Common myeloid progenitor, CD34-positive (primary cell): ENCODE measurements around the gene MTCH1.

Source experiments
- CTCF ChIA-PET: fragments of 350-600 bp; sonication (Branson Sonifier 250); formaldehyde crosslinking; loops from one replicate; lab custom pipeline; 2021; ENCODE audit warnings: antibody characterized with exemption; lab: Charles Lee
- POLR2A ChIA-PET: fragments of 350-600 bp; sonication (Branson Sonifier 250); formaldehyde crosslinking; loops from one replicate; lab custom pipeline; 2021; ENCODE audit warnings: antibody characterized with exemption; lab: Charles Lee
- DNase-seq, 3 donors: peaks; one replicate each; pipeline versions ENCODE4 v3.0.0 to v3.0.0-alpha.2; 2013
- H3K27ac ChIP-seq, 2 experiments: 1 replicate in 1 of 2; 2 replicates in 1 of 2; pipeline ENCODE4 v1.7.0; 2013; ENCODE audit warnings: inconsistent platforms in 2 of 2, low read length in 2 of 2, mild to moderate bottlenecking in 2 of 2, low read depth in 1 of 2, moderate library complexity in 1 of 2; ENCODE audit not compliant: severe bottlenecking in 2 of 2, insufficient read depth in 1 of 2, poor library complexity in 1 of 2
- H3K27me3 ChIP-seq, 5 experiments: replicated peaks in 2 of 5; 1 replicate in 3 of 5; 2 replicates in 2 of 5; pipeline versions ENCODE4 v1.6.1 to v1.7.0; 2013; ENCODE audit warnings: low read length in 4 of 5, mild to moderate bottlenecking in 2 of 5, moderate library complexity in 2 of 5, inconsistent platforms in 1 of 5; ENCODE audit not compliant: insufficient read depth in 5 of 5, control insufficient read depth in 4 of 5
- H3K36me3 ChIP-seq, 4 experiments: 1 replicate in 2 of 4; 2 replicates in 2 of 4; pipeline versions ENCODE4 v1.6.1 to v1.7.0; 2013; ENCODE audit warnings: low read length in 3 of 4, control low read depth in 1 of 4, mild to moderate bottlenecking in 1 of 4; ENCODE audit not compliant: control insufficient read depth in 4 of 4, insufficient read depth in 4 of 4
- H3K4me1 ChIP-seq, 4 experiments: 1 replicate in 3 of 4; 2 replicates in 1 of 4; pipeline versions ENCODE4 v1.6.1 to v1.7.1; 2013; ENCODE audit warnings: low read length in 3 of 4, mild to moderate bottlenecking in 3 of 4, control low read depth in 1 of 4, inconsistent platforms in 1 of 4, moderate library complexity in 1 of 4; ENCODE audit not compliant: control insufficient read depth in 4 of 4, insufficient read depth in 4 of 4; ENCODE audit errors: control extremely low read depth in 1 of 4
- H3K4me3 ChIP-seq, 7 experiments: 1 replicate in 4 of 7; 2 replicates in 3 of 7; pipeline versions ENCODE4 v1.5.1 to v1.7.0; 2013; ENCODE audit warnings: mild to moderate bottlenecking in 7 of 7, low read length in 6 of 7, moderate library complexity in 6 of 7, inconsistent platforms in 2 of 7, low read depth in 2 of 7, control low read depth in 1 of 7; ENCODE audit not compliant: insufficient read depth in 4 of 7, control insufficient read depth in 1 of 7; ENCODE audit errors: extremely low read depth in 1 of 7
- H3K9me3 ChIP-seq, 5 experiments: 1 replicate in 4 of 5; 2 replicates in 1 of 5; pipeline versions ENCODE4 v1.6.1 to v1.7.1; 2013; ENCODE audit warnings: low read length in 4 of 5, mild to moderate bottlenecking in 2 of 5, inconsistent platforms in 1 of 5, low read depth in 1 of 5, moderate library complexity in 1 of 5; ENCODE audit not compliant: control insufficient read depth in 4 of 5, insufficient read depth in 2 of 5; ENCODE audit errors: control extremely low read depth in 1 of 5
- WGBS: methylation state at CpG from one replicate; pipeline ENCODE4 v1.1.5; 2013; ENCODE audit not compliant: insufficient coverage; 5-methylcytosine and 5-hydroxymethylcytosine counted together

MTCH1 gene

GRCh38 chr6:36980876-36981619 is 4.9 kb downstream of the MTCH1 start:
- Histone ChIP-seq H3K4me1 (peaks cover 6 to 28% (median 21%) of the 10 kb centered on the region in 4 experiments), H3K4me3 (no peak overlapping the region), H3K27ac (no peak overlapping the region), H3K9me3 (no peaks in the 10 kb centered on the region), H3K36me3 (peaks cover 3 to 49% (median 25%) of the 10 kb centered on the region in 4 experiments), H3K27me3 (no peaks in the 10 kb centered on the region)
- POLR2A ChIA-PET: no interaction called here
- CTCF ChIA-PET: interaction anchor here (0.7 to 4.9 kb wide), 10 partner anchors 8 to 213 kb away, joined by 3 to 45 read pairs (median 7); partner anchors contain the start of genes C6orf89 and FGD2
- DNase-seq: no peak
- 91% methylated on average over 13 of the region's 14 CpGs for WGBS

GRCh38 chr6:36980129-36980528 is 5.9 kb downstream of the MTCH1 start:
- Histone ChIP-seq H3K4me3 (no peak overlapping the region), H3K36me3 (peaks cover 4 to 58% (median 31%) of the 10 kb centered on the region in 4 experiments), H3K27ac (no peak overlapping the region), H3K27me3 (no peaks in the 10 kb centered on the region), H3K4me1 (peaks cover 6 to 25% (median 18%) of the 10 kb centered on the region in 4 experiments), H3K9me3 (no peaks in the 10 kb centered on the region)
- WGBS: 94% methylated on average over 6 of the region's 6 CpGs
- DNase-seq: no peak
- ChIA-PET CTCF (interaction anchor here (0.8 to 4.9 kb wide), 9 partner anchors 9 to 213 kb away, joined by 3 to 45 read pairs (median 10); partner anchors contain the start of genes C6orf89 and FGD2), POLR2A (no interaction called here)

- H3K4me1 ChIP-seq: peaks cover 5 to 17% (median 11%) of the 10 kb centered on the region in 4 experiments
- no peaks in the 10 kb centered on the region for H3K9me3 ChIP-seq
- POLR2A ChIA-PET: no interaction called here
- CTCF ChIA-PET: interaction anchor here (0.7 to 4.9 kb wide), 17 partner anchors 8 to 214 kb away, joined by 3 to 45 read pairs (median 4); partner anchors contain the start of genes C6orf89, FGD2 and PI16
- no peak overlapping the region for H3K4me3 ChIP-seq
- WGBS: 18% methylated on average over 3 of the region's 4 CpGs
- DNase-seq: peak; percentile 42 to 77 (median 72)
- H3K27ac ChIP-seq: no peak overlapping the region
- H3K27me3 ChIP-seq: no peaks in the 10 kb centered on the region
- H3K36me3 ChIP-seq: peaks cover 8 to 66% (median 38%) of the 10 kb centered on the region in 4 experiments
Observed at GRCh38 chr6:36979347-36979742, 6.7 kb downstream of the MTCH1 start.

GRCh38 chr6:36978421-36979346 is 7.3 kb downstream of the MTCH1 start:
- Histone ChIP-seq H3K27ac (peak overlapping the region in 1 of 2 experiments; percentile 21), H3K27me3 (no peaks in the 10 kb centered on the region), H3K4me1 (peaks cover 2 to 10% (median 8%) of the 10 kb centered on the region in 4 experiments), H3K36me3 (peaks cover 8 to 73% (median 42%) of the 10 kb centered on the region in 4 experiments), H3K4me3 (no peak overlapping the region), H3K9me3 (no peaks in the 10 kb centered on the region)
- WGBS: 97% methylated on average over 8 of the region's 11 CpGs
- no peak for DNase-seq
- POLR2A ChIA-PET: no interaction called here
- CTCF ChIA-PET: interaction anchor here (0.7 to 4.9 kb wide), 22 partner anchors 8 to 234 kb away, joined by 3 to 45 read pairs (median 4); partner anchors contain the start of genes C6orf89, FGD2 and PI16

- peak in 2 of 3 donors; percentile 42 to 48 for DNase-seq
- WGBS: 98% methylated on average over 8 of the region's 16 CpGs
- ChIA-PET POLR2A (interaction anchor here (0.6 to 1.0 kb wide), 2 partner anchors 9 to 129 kb away, joined by 3 read pairs; partner anchors contain the start of gene MTCH1), CTCF (interaction anchor here (0.8 to 4.9 kb wide), 10 partner anchors 13 to 235 kb away, joined by 3 to 45 read pairs (median 3); partner anchors contain the start of genes C6orf89 and PPIL1)
- Histone ChIP-seq H3K4me1 (no peaks in the 10 kb centered on the region), H3K36me3 (peaks cover 9 to 84% (median 49%) of the 10 kb centered on the region in 4 experiments), H3K9me3 (no peaks in the 10 kb centered on the region), H3K4me3 (no peak overlapping the region), H3K27me3 (no peaks in the 10 kb centered on the region), H3K27ac (no peak overlapping the region)
Observed at GRCh38 chr6:36977470-36977941, 8.5 kb downstream of the MTCH1 start.

- POLR2A ChIA-PET: interaction anchor here (0.6 to 1.0 kb wide), 2 partner anchors 9 to 128 kb away, joined by 3 read pairs; partner anchors contain the start of gene MTCH1
- H3K4me1 ChIP-seq: no peaks in the 10 kb centered on the region
- WGBS: 100% methylated on average over 6 of the region's 6 CpGs
- H3K36me3 ChIP-seq: peaks cover 15 to 90% (median 54%) of the 10 kb centered on the region in 4 experiments
- H3K27ac ChIP-seq: no peak overlapping the region
- no peak for DNase-seq
- H3K27me3 ChIP-seq: no peaks in the 10 kb centered on the region
- H3K9me3 ChIP-seq: no peaks in the 10 kb centered on the region
- H3K4me3 ChIP-seq: no peak overlapping the region
- CTCF ChIA-PET: interaction anchor here (1.0 to 3.4 kb wide), 8 partner anchors 8 to 235 kb away, joined by 3 to 20 read pairs (median 4); no protein-coding TSS in a partner anchor
Observed at GRCh38 chr6:36976931-36977330, 9.1 kb downstream of the MTCH1 start.
